HepG2 (cell line): ENCODE measurements around the gene ANKRD12. TPM values are rescaled to one million over a fixed set of nuclear protein-coding genes. Genes with fewer than 3 reads are reported as not detected.

ENCODE experiments used
- ATAC-seq: fragments of 200-7000 bp; cut with Tn5 transposase; 3 replicates; pipeline ENCODE4 v1.9.1; 2020; ENCODE audit warnings: mild to moderate bottlenecking, moderate library complexity
- BruUV-seq: library from RNA; stranded (reverse); fragments of 400-500 nt; replicated peaks from 2 replicates; lab custom pipeline; 2021; lab: Mats Ljungman, UMichigan
- CTCF ChIA-PET: fragments of 300-600 bp; formaldehyde crosslinking; extraction: SDS; loops from one replicate; lab custom pipeline; 2021; ENCODE audit warnings: low total read pairs, inconsistent platforms, low intra/inter-chr PET ratio; lab: Yijun Ruan, JAX
- POLR2A ChIA-PET: fragments of 350-600 bp; sonication (Branson Sonifier 250); formaldehyde crosslinking; loops from one replicate; lab custom pipeline; 2020; ENCODE audit warnings: antibody characterized with exemption, inconsistent platforms; lab: Yijun Ruan, JAX
- DNase-seq: peaks from one replicate; pipeline ENCODE4 v3.0.0-alpha.2; 2015; ENCODE audit warnings: low spot score
- FAIRE-seq: peaks from 3 replicates; lab custom pipeline; 2011; peaks lifted over from hg19 to GRCh38; lab: Jason Lieb, UNC
- H2AFZ ChIP-seq: one replicate; pipeline ENCODE4 v1.6.1; 2011; ENCODE audit warnings: low read length, inconsistent platforms
- H3K27ac ChIP-seq: fragments of 300-600 bp; 3 replicates; pipeline ENCODE4 v1.8.0; 2011; ENCODE audit warnings: mixed run types, mild to moderate bottlenecking, mixed read lengths, low read length, inconsistent platforms; ENCODE audit not compliant: insufficient read depth; ENCODE audit errors: extremely low read length
- H3K27me3 ChIP-seq, 2 experiments: fragments of 200-600 bp in 1 of 2; 2 replicates in 1 of 2; 3 replicates in 1 of 2; pipeline versions ENCODE4 v1.6.0 to v1.8.0; 2011; ENCODE audit warnings: low read length in 2 of 2, mild to moderate bottlenecking in 2 of 2, moderate library complexity in 2 of 2, inconsistent platforms in 1 of 2; ENCODE audit not compliant: insufficient read depth in 2 of 2, control insufficient read depth in 1 of 2
- H3K36me3 ChIP-seq, 2 experiments: fragments of 200-600 bp in 1 of 2; replicated peaks in 1 of 2; 2 replicates in 1 of 2; 3 replicates in 1 of 2; pipeline versions ENCODE4 v1.5.1 to v1.8.0; 2011; ENCODE audit warnings: low read length in 2 of 2, inconsistent platforms in 1 of 2; ENCODE audit not compliant: insufficient read depth in 2 of 2, control insufficient read depth in 1 of 2
- H3K4me1 ChIP-seq: 2 replicates; pipeline ENCODE4 v1.5.1; 2012; ENCODE audit warnings: low read length, inconsistent platforms; ENCODE audit not compliant: insufficient read depth
- H3K4me2 ChIP-seq: 2 replicates; pipeline ENCODE4 v1.6.0; 2011; ENCODE audit warnings: low read depth, low read length, inconsistent platforms
- H3K4me3 ChIP-seq, 3 experiments: fragments of 200-600 bp in 1 of 3; sonication (generic), shearing (Covaris generic) in 1 of 3; replicated peaks in 1 of 3; 2 replicates each; pipeline ENCODE4 v1.5.1; 2011 to 2016; ENCODE audit warnings: low read length in 3 of 3, inconsistent platforms in 2 of 3, low read depth in 2 of 3, mild to moderate bottlenecking in 2 of 3, control low read depth in 1 of 3, mixed read lengths in 1 of 3; ENCODE audit not compliant: insufficient read depth in 1 of 3
- H3K79me2 ChIP-seq: one replicate; pipeline ENCODE4 v1.6.1; 2011; ENCODE audit warnings: low read length, inconsistent platforms; ENCODE audit not compliant: insufficient read depth
- H3K9ac ChIP-seq: 2 replicates; pipeline ENCODE4 v1.6.0; 2011; ENCODE audit warnings: mild to moderate bottlenecking, low read depth, low read length, inconsistent platforms; ENCODE audit not compliant: insufficient read depth
- H3K9me3 ChIP-seq: 2 replicates; pipeline ENCODE4 v1.5.1; 2012; ENCODE audit warnings: mild to moderate bottlenecking, low read length
- H4K20me1 ChIP-seq: 2 replicates; pipeline ENCODE4 v1.6.0; 2011; ENCODE audit warnings: inconsistent platforms, mild to moderate bottlenecking, low read length, moderate library complexity; ENCODE audit not compliant: insufficient read depth
- ARHGAP35 ChIP-seq: sonication (generic); formaldehyde crosslinking; IDR thresholded peaks from 2 replicates; pipeline ENCODE4 v1.9.0; 2022; ENCODE audit warnings: mild to moderate bottlenecking, inconsistent platforms, moderate library complexity, missing genetic modification reagents, borderline replicate concordance
- FIP1L1 ChIP-seq: fragments of 200-400 bp; formaldehyde crosslinking; IDR thresholded peaks from 2 replicates; pipeline ENCODE4 v1.6.1; 2018; ENCODE audit warnings: low read depth, mild to moderate bottlenecking, low read length, moderate library complexity, borderline replicate concordance; ENCODE audit not compliant: insufficient read depth
- HMGA1 ChIP-seq: sonication (generic); formaldehyde crosslinking; conservative IDR thresholded peaks from 2 replicates; pipeline ENCODE4 v1.4.0; 2020; ENCODE audit warnings: missing genetic modification reagents
- NPAS2 ChIP-seq: sonication (generic); formaldehyde crosslinking; IDR thresholded peaks from 2 replicates; pipeline ENCODE4 v1.8.0; 2022; ENCODE audit warnings: mild to moderate bottlenecking, missing genetic modification reagents, borderline replicate concordance
- RELA ChIP-seq: sonication (generic); formaldehyde crosslinking; IDR thresholded peaks from 2 replicates; pipeline ENCODE4 v1.4.0; 2020; ENCODE audit warnings: missing genetic modification reagents
- RFX5 ChIP-seq: IDR thresholded peaks from 2 replicates; pipeline ENCODE4 v1.6.1; 2011; ENCODE audit warnings: low read depth, low read length, improper control_type of control experiment
- STAT5B ChIP-seq: sonication (generic); formaldehyde crosslinking; IDR thresholded peaks from 2 replicates; pipeline ENCODE4 v1.4.0; 2020; ENCODE audit warnings: missing genetic modification reagents
- U2AF1 ChIP-seq: fragments of 200-400 bp; formaldehyde crosslinking; optimal IDR thresholded peaks from 2 replicates; pipeline ENCODE3; 2017; ENCODE audit warnings: mild to moderate bottlenecking, low read depth, low read length
- XRCC5 ChIP-seq: fragments of 200-400 bp; formaldehyde crosslinking; optimal IDR thresholded peaks from 2 replicates; pipeline ENCODE3; 2017; ENCODE audit warnings: mild to moderate bottlenecking, low read length
- ZBTB7B ChIP-seq: sonication (generic); formaldehyde crosslinking; IDR thresholded peaks from 2 replicates; pipeline ENCODE4 v1.4.0; 2020; ENCODE audit warnings: missing genetic modification reagents
- ZIK1 ChIP-seq: sonication (generic); formaldehyde crosslinking; IDR thresholded peaks from 2 replicates; pipeline ENCODE4 v1.5.0; 2020; ENCODE audit warnings: mild to moderate bottlenecking, low read depth, missing genetic modification reagents, borderline replicate concordance
- ZNF232 ChIP-seq: sonication (generic); formaldehyde crosslinking; IDR thresholded peaks from 2 replicates; pipeline ENCODE4 v1.4.0; 2020; ENCODE audit warnings: missing genetic modification reagents, borderline replicate concordance
- ZNF296 ChIP-seq: sonication (generic); formaldehyde crosslinking; conservative IDR thresholded peaks from 2 replicates; pipeline ENCODE4 v1.5.0; 2020; ENCODE audit warnings: mild to moderate bottlenecking, missing genetic modification reagents
- ZNF567 ChIP-seq: sonication (generic); formaldehyde crosslinking; IDR thresholded peaks from 2 replicates; pipeline ENCODE4 v1.8.1; 2023; ENCODE audit warnings: mild to moderate bottlenecking, missing genetic modification reagents, borderline replicate concordance
- ZNF777 ChIP-seq: sonication (generic); formaldehyde crosslinking; IDR thresholded peaks from 2 replicates; pipeline ENCODE4 v1.4.0; 2020; ENCODE audit warnings: missing genetic modification reagents
- WGBS: methylation state at CpG from one replicate; pipeline ENCODE4 v1.1.6; 2017; ENCODE audit warnings: low lambda C conversion rate; 5-methylcytosine and 5-hydroxymethylcytosine counted together
- in situ Hi-C: cut with HindIII; loops from 2 replicates; pipeline ENCODE4 v1.10.0; 2017; ENCODE audit warnings: low pct_unique_long_range_greater_than_20kb; ENCODE audit not compliant: extremely low pct_ligation_motif_present
- intact Hi-C: fragments of 100-400 bp; cut with micrococcal nuclease; formaldehyde crosslinking; loops from one replicate; pipeline ENCODE4 v1.10.0; 2022; ENCODE audit not compliant: unreplicated experiment
- polyA plus RNA-seq, 8 experiments: library from polyadenylated mRNA; depleted of rRNA in 3 of 8; stranded (reverse) in 7 of 8; unstranded in 1 of 8; fragments of >200 nt; fragmentation: Illumina TruSeq in 4 of 8; extraction: Trizol in 4 of 8; gene quantifications; 2 replicates each; pipeline versions ENCODE4 v1.2.1 to v1.2.3, GENCODE V29; 2011 to 2016; ENCODE audit warnings: low read depth in 4 of 8, missing spikeins in 1 of 8, mixed read lengths in 1 of 8; ENCODE audit not compliant: insufficient read depth in 1 of 8
- total RNA-seq, 5 experiments: library from RNA; depleted of rRNA; stranded (reverse); fragments of >200 nt; fragmentation: Illumina TruSeq; extraction: Trizol; gene quantifications; 2 replicates each; pipeline ENCODE4 v1.2.3, GENCODE V29; 2016; ENCODE audit warnings: low read depth in 1 of 5
- TF ChIP-seq, protein P1 (sequence below): sonication (generic); formaldehyde crosslinking; IDR thresholded peaks from 2 replicates; pipeline ENCODE4 v1.5.1; 2020; ENCODE audit warnings: missing genetic modification reagents, mild to moderate bottlenecking, borderline replicate concordance
- TF ChIP-seq, protein P2 (sequence below): sonication (generic); formaldehyde crosslinking; IDR thresholded peaks from 2 replicates; pipeline ENCODE4 v1.4.0; 2020; ENCODE audit warnings: missing genetic modification reagents
- TF ChIP-seq, protein P3 (sequence below): sonication (generic); formaldehyde crosslinking; IDR thresholded peaks from 2 replicates; pipeline ENCODE4 v1.5.0; 2020; ENCODE audit warnings: missing genetic modification reagents
- TF ChIP-seq, protein P4 (sequence below): sonication (generic); formaldehyde crosslinking; IDR thresholded peaks from 2 replicates; pipeline ENCODE4 v1.8.1; 2022; ENCODE audit warnings: mild to moderate bottlenecking, missing genetic modification reagents

ANKRD12 gene
- total and polyA plus RNA-seq, 2 of the 13 experiments (the other 11 are each of a cell fraction or from before 2014, with no cell fraction given): 6.0 to 23.2 TPM

DNA sequence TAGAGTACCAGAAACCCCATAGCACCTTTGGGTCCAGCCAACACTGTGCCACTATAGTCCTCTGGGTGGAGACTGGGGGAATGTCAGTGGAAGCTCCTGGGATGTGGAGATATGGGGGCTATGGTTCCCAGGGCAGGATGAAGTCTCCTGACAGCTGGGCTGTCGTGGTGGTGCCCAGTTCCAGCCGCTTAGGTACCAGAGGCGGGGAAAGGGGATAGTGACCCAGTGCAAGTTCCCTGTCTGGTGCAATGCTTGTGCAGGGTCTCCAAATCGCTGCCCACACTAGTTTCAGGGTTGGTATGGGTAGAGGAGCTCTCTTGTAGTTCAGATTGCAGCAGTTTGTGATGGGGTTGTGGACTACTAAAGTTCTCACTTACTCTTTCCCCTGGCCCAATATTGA, 97.9 kb downstream of the ANKRD12 start (continued):
- TF ChIP-seq ZNF777 (CRISPR knock-in tag): no peak
- TF ChIP-seq STAT5B (CRISPR knock-in tag): no peak
- TF ChIP-seq U2AF1: no peak
- TF ChIP-seq NPAS2 (CRISPR knock-in tag): no peak
- TF ChIP-seq ARHGAP35: no peak

DNA sequence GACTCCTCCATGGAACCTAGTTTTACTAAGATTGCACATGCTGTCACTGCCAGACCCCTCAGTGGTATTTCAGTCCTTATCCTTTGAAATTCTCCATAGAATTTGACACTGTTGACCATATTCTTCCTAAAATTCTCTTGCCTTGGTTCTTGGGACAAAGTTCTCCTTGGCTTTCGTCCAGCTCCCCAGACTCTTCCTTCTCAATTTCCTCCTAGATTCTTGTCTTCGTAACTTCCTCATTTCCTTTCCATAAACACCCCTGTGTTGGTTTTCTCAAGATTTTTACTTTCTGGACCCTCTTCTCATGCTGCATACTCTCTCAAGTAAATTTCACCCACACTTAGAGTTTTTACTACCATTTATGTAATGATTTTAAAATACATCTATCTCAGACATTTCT, 101.4 kb downstream of the ANKRD12 start:
- no peak overlapping the region for H3K4me2 ChIP-seq
- WGBS: 100% methylated on average over 2 of the region's 2 CpGs
- ATAC-seq: no peak
- no peaks in the 10 kb centered on the region for H3K4me1 ChIP-seq
- H3K79me2 ChIP-seq: no peaks in the 10 kb centered on the region
- TF ChIP-seq FIP1L1 (no peak), ZNF232 (CRISPR knock-in tag) (no peak), ZNF567 (CRISPR knock-in tag) (no peak), XRCC5 (no peak), HMGA1 (CRISPR knock-in tag) (no peak), RFX5 (no peak), ZIK1 (no peak), ZBTB7B (CRISPR knock-in tag) (no peak), ZNF296 (no peak), RELA (CRISPR knock-in tag) (no peak)
- TF ChIP-seq, protein P1, sequence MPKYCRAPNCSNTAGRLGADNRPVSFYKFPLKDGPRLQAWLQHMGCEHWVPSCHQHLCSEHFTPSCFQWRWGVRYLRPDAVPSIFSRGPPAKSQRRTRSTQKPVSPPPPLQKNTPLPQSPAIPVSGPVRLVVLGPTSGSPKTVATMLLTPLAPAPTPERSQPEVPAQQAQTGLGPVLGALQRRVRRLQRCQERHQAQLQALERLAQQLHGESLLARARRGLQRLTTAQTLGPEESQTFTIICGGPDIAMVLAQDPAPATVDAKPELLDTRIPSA (CRISPR knock-in tag): no peak
- TF ChIP-seq, protein P2, sequence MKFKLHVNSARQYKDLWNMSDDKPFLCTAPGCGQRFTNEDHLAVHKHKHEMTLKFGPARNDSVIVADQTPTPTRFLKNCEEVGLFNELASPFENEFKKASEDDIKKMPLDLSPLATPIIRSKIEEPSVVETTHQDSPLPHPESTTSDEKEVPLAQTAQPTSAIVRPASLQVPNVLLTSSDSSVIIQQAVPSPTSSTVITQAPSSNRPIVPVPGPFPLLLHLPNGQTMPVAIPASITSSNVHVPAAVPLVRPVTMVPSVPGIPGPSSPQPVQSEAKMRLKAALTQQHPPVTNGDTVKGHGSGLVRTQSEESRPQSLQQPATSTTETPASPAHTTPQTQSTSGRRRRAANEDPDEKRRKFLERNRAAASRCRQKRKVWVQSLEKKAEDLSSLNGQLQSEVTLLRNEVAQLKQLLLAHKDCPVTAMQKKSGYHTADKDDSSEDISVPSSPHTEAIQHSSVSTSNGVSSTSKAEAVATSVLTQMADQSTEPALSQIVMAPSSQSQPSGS (CRISPR knock-in tag): no peak
- TF ChIP-seq, protein P3, sequence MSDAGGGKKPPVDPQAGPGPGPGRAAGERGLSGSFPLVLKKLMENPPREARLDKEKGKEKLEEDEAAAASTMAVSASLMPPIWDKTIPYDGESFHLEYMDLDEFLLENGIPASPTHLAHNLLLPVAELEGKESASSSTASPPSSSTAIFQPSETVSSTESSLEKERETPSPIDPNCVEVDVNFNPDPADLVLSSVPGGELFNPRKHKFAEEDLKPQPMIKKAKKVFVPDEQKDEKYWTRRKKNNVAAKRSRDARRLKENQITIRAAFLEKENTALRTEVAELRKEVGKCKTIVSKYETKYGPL: no peak
- TF ChIP-seq, protein P4, sequence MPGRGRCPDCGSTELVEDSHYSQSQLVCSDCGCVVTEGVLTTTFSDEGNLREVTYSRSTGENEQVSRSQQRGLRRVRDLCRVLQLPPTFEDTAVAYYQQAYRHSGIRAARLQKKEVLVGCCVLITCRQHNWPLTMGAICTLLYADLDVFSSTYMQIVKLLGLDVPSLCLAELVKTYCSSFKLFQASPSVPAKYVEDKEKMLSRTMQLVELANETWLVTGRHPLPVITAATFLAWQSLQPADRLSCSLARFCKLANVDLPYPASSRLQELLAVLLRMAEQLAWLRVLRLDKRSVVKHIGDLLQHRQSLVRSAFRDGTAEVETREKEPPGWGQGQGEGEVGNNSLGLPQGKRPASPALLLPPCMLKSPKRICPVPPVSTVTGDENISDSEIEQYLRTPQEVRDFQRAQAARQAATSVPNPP (CRISPR knock-in tag): no peak
- in situ Hi-C loops (no loop called here), intact Hi-C loops (no loop called here)
- H3K27me3 ChIP-seq: no peaks in the 10 kb centered on the region
- no peak for DNase-seq
- H3K9ac ChIP-seq: no peak overlapping the region
- H3K9me3 ChIP-seq: peaks cover under 1% of the 10 kb centered on the region; the same call in 1 of the 2 replicates
- FAIRE-seq: no peak
- H4K20me1 ChIP-seq: no peaks in the 10 kb centered on the region
- no peak overlapping the region for H3K4me3 ChIP-seq
- no peak overlapping the region for H2AFZ ChIP-seq
- POLR2A ChIA-PET: no interaction called here
- H3K36me3 ChIP-seq: peaks cover 5 to 29% of the 10 kb centered on the region in 2 experiments
- BruUV-seq: no TSS peak
- CTCF ChIA-PET: no interaction called here
- H3K27ac ChIP-seq: no peak overlapping the region
